Stimulated activated CD4-positive, alpha-beta T cell treated with anti-CD3 and anti-CD28 coated beads, Interleukin-1b, Interleukin-23, amount 100 ng/mL, for 48 hours (primary cell): ENCODE results near the gene NBEAL1.
"Not testable (repeated sequence)": the region's sequence is repeated elsewhere in the genome, so short reads cannot be mapped to it uniquely, and the experiment has no call there.

Experiments
- DNase-seq: peaks from one replicate; pipeline ENCODE4 v3.0.0-alpha.2; 2020

Gene NBEAL1

DNA sequence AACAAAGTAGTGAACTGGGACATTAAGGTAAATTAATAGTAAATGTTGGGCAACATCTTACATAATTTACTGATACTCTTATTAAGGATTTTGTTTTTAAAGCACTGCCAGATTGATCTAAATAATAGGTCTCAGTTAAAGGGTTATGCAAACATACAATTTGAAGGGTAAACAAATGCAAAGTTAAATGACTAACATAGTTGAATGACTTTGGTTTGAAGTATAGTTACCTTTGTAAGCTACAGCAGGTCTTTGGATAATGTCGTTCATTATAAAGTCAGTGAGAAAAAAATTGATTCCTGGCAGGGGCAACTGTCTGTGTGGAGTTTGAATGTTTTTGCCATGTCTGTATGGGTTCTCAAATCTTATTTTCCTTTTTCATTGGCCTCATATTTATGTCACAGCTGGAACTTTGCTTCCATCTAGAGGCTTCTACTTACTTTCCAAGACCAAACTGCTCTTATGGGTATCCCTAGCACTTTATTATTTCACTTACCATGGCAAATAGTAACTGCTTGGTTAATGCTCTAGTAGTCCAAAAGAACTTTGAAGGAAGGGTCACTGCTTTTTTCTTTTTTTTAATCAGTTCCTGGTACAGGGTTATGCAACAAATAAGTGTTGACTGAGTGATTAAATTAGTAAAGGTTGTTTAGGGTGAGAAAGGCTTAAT lies 107.8 kb downstream of the NBEAL1 start:
- no peak for DNase-seq

DNA sequence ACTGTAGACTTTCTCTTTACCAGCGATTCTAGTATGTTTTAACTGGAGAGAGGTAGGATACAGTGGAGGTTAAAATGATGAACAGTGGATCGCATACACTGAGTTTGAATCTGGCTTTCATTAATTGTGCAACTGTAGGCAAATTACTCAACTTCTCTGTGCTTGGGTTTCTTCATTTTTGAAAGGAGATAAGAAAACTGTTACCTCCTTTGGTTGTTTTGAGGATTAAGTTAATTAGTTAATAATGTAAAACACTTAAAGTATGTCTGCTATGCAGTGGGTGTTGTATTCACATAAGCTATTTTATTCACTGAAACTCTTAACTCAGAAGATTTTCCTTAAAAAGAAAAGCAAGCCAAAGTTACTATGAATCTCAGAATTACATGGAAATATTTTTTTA lies 112.3 kb downstream of the NBEAL1 start:
- no peak for DNase-seq

DNA sequence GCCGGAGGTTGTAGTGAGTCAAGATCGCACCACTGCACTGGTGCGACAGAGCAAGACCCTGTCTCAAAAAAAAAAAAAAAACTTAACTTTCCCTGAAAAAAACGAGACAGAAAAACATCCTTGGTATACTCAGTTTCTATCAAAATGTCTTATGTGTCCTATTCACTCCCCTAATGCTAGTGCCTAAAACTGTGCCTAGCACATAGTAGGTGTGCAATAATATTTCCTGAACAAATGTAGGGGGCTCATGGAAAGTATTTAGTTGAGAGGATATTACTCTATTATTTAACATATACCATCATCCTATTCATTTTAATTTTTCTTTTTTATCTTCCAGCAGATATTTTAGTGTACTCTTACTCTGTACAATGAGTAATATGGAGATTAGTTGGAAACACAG lies 120.4 kb downstream of the NBEAL1 start:
- no peak for DNase-seq

DNA sequence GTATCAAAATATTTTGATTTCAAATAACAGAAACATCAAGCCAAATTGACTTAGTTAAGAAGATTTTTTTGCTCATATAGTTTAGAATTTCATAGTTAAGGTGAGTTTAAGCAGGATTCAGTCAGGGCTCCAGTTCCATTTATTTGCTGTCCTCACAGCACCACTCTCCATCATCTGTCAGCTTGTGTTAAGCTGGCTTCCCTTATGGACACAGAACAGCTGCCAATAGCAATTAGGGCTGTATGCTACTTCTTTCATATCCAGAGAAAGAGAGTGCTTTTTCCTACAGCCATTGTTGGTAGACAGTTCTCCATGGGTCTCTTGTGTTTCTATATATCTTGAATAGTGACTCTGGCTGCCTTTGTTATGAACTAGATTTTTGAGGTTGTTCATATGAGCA lies 128.7 kb downstream of the NBEAL1 start:
- no peak for DNase-seq

DNA sequence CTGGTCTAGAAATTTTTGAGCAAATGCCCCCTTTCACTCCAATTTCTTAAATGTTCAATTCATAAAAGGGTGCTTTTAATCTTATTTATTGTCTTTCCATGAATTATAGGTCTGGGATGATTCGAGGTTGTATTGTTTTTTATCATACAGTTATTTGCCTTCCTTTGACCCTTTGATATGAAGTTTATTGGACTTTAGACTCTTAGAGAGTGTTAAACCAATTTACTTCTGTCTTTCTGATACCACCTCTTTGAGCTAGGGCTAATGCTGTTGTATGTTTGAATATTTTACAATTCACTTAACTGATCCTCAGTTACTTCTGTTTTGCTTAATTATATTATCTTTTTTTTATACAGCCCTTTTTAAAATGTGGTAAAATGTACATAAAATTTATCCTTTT lies 134.5 kb downstream of the NBEAL1 start:
- DNase-seq: no peak

DNA sequence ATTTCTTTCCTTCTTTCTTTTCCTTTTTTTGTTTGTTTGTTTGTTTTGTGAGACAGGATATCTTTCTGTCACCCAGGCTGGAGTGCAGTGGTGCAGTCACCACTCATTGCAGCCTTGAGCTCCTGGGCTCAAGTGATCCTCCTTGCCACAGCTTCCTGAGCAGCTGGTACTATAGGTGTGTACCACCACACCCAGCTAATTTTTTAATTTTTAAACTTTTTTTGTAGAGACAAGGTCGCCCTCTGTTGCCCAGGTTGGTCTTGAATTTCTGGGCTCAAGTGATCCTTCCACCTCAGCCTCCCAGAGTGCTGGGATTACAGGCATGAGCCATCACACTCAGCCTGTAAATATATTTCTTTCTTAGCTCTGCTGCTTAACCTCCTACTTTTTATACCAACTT lies 140.7 kb downstream of the NBEAL1 start:
- no peak for DNase-seq

DNA sequence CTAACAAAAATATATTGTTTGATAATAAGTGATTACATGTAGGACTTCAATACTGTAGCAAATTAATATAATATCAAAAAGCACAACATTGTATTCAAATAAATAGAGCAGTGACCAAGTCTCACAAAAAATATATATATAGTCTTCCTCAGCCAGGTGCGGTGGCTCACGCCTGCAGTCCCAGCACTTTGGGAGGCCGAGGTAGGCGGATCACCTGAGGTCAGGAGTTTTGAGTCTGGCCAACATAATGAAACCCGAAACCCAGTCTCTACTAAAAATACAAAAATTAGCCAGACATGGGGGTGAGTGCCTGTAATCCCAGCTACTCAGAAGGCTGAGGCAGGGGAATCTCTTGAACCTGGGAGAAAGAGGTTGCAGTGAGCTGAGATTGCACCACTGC lies 148.0 kb downstream of the NBEAL1 start:
- DNase-seq: not testable (repeated sequence)

DNA sequence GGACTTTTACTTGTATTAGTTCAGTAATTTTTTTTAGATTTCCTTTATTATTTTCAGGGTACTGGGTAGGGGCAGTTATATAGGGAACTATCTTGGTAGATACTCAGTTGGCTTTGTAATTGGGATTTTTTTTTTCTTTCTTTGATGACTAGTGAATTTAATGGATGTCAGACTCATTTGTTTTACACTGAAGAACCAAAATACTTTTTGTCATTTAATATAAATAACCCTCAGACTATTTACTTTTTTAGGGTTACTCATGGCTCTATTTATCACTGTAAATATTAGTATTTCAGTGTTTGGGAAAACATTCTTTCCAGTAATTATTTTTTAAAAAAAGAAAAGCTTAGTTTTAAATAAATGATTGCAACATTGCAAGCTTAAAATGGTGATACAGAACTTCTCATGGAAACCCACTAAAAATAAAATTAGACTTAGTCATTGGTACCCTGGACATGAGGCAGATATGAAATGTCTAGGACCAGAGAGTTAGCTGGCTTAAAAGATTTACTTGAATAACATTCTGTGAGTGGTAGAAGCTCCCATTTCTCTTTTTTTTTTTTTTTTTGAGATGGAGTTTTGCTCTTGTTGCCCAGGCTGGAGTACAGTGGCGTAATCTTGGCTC lies 149.7 kb downstream of the NBEAL1 start:
- no peak for DNase-seq

DNA sequence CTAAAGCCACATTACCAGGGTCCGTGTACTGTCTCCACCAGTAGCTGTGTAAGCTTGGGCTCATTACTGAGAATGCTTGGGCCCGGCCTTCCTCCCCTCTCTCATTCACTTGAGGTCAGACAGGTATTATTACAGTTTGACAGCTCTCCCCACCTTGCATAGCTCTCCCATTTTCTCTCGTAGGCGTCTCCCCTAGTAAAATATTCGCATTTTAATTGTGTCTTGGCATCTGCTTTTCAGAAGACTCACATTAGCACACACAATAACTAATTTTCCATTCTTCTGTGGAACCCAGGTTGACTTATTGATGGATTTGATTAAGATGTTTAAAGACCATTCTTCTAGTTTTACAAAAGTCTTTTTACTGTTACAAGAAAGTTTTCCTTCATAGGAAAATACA lies 153.1 kb downstream of the NBEAL1 start:
- DNase-seq: no peak

DNA sequence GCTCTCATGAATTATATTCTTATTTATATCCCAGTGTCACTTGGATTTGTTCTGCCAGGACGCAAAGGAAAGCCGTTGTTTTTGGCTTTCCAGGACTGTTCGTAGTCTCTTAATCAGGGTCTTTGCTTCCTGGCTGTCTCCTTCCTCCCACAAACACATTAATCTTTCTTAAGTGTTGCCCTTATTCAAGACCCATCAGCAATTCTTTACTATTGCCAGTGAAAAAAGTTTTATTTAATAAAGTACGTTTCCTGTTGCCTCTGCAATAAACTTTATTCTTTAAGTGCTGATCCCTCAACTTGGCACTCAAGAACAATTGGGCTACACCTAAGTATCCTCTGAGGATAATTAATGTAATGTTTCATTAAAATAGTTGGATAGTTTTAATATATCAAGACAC lies 155.8 kb downstream of the NBEAL1 start:
- no peak for DNase-seq

DNA sequence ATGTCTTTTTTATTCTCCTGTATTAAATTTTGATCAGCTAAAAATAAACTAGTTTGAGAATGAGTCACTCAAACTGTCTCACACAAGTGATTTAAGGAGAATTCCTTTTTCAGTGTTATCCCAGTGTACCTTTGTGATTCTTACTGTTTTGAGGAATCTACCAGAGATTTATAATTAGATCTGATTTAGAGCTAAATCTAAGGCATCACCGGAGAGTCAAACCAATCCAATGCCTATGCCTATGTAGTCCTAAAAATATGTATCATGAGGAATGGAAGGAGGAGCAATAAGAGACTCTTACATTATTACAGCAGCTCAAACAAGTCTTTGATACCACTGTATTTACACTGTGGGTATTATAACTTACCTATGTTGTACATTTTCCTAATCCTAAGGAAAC lies 160.7 kb downstream of the NBEAL1 start:
- no peak for DNase-seq

DNA sequence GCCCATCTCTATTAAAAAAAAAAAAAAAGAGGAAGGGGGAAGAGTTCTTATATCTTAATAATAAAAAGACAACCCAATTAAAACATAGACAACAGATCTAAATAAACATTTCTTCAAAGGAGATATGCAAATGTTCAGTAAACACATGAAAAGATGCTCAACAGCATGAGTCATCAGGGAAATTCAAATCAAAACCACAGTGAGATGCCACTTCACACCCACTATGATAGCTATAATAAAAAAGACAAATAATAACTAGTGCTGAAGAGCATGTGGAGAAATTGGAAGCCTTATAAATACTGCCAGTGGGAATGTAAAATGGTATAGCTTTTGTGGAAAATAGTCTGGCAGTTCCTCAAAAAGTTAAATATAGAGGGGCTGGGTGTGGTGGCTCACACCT lies 162.7 kb downstream of the NBEAL1 start:
- DNase-seq: no peak

DNA sequence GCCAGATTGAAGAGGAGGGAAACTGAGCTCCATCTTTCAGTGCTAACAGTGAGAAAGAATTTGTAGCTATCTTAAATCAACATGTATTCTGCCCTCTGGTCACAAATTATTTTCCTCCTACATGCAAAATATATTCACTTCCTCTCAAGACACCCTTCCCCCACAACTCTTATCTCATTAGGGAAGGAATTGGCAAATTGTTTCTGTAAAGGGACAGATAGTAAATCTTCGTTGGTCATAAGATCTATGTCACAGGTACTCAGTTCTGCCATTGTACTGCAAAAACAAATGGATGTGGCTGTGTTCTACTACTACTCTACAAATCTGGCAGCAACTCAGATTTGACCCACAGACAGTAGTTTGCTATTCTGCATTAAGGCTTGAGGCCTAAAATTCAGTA lies 171.2 kb downstream of the NBEAL1 start:
- no peak for DNase-seq

DNA sequence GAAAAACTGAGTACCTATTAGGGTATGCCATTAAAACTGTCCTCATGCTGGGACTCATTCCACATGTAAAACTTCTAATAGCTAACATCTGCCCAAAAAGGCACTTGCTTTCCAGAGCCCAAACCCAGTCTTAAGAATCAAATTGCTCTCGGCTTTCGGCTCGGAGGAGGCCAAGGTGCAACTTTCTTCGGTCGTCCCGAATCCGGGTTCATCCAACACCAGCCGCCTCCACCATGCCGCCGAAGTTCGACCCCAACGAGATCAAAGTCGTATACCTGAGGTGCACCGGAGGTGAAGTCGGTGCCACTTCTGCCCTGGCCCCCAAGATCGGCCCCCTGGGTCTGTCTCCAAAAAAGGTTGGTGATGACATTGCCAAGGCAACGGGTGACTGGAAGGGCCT lies 175.9 kb downstream of the NBEAL1 start:
- not testable (repeated sequence) for DNase-seq

DNA sequence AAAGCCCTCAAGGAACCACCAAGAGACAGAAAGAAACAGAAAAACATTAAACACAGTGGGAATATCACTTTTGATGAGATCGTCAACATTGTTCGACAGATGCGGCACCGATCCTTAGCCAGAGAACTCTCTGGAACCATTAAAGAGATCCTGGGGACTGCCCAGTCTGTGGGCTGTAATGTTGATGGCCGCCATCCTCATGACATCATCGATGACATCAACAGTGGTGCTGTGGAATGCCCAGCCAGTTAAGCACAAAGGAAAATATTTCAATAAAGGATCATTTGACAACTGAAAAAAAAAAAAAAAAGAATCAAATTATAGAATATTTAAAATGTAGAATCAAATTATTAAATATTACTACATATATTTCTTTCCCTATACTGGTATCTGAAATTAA lies 176.4 kb downstream of the NBEAL1 start:
- not testable (repeated sequence) for DNase-seq

DNA sequence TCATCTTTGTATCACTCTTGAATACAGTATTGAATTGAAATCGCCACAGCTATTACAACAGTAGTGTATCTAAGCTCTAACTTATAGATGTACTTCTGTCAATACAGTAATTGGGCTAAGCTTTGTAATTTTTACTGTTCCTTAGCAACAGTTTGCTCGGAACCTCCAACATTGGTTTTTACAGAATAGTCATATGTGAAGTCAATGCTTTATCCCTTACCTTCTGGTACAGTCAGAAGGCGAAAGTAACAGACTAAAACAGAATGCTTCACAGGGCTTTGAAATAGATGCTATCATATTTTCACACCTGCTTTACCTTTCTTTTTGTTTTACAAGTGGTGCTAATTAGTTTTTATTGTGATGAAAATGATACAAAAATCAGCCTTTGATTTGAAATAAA lies 177.3 kb downstream of the NBEAL1 start:
- DNase-seq: no peak

DNA sequence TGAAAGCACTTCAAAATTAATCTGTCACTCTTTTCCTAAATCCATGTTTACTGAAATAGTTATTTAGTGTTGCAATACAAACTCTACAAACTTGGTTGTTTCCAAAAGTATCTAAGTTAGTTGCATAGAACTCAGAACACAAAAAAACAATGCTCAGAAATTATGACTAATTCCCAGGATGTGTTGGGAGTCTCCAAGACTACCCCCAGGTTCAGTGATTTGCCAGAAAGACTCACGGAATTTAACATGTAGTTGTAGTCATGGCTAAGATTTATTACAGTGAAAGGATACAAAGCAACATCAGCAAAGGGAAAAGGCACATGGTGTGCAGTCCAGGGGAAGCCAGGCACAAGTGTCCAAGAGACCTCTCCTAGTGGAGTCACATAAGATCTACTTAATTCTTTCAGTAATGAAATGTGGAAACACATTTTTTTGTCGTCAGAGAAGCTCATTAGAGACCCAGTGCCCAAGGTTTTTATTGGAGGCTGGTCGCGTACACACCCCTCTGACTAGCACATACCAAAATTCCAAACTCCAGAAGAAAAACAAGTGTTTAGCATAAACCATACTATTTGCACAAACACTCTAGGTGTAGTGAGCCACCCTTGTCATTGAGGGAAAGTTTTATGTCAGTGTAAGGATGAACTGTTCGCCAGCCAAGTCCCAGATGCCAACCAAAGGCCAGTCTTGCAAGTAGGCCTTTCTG lies 180.8 kb downstream of the NBEAL1 start:
- no peak for DNase-seq

DNA sequence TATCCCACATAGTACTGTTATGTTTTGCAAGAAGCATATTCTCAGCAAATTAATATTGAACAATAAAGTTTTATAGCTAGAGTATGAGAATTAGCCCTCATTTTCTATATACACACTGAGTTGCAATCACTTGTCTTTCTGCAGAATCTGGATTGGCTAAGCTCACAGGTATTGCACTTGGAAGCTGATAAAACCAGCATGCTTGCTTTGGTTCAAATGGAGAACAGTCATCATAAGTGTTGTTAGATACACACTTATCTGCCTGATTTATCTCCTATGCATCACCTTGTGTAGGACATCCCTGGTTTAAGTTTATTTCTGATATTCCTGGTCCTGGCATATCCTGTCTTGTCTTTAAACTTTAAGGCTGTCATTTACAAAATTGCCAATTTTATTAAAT lies 186.2 kb downstream of the NBEAL1 start:
- DNase-seq: no peak

DNA sequence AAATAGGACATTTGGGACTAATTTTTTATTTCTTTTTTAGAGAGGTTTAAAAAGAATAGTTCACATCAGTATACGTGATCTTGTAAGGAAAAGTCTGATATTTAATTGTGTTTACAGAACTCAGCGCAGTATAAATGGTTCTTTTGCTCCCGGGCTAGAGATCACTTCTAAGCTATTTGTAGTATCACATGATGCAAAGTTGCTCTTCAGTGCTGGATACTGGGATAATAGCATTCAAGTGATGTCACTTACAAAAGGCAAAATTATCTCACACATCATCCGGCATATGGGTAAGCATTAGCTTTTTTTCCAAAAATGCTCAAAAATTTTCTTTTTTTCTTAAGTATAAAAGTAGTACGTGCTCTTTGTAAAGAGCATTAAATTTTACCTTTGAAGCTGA lies 186.8 kb downstream of the NBEAL1 start:
- DNase-seq: no peak

DNA sequence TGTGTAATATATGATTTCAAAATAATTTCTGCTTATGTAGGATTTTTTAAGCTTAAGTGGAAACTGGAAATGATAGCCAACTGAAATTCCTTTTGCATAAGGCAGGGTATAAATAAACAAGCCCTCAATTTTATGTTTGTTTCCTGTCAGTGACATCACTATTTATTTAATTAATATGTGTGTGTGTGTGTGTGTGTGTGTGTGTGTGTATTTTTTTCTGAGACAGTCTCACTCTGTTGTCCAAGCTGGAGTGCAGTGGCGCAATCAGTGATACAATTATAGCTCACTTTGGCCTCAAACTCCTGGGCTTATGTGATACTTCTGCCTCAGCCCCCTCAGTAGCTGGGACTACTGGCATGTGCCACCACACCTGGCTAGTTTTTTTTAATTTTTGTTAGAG lies 194.9 kb downstream of the NBEAL1 start:
- no peak for DNase-seq

DNA sequence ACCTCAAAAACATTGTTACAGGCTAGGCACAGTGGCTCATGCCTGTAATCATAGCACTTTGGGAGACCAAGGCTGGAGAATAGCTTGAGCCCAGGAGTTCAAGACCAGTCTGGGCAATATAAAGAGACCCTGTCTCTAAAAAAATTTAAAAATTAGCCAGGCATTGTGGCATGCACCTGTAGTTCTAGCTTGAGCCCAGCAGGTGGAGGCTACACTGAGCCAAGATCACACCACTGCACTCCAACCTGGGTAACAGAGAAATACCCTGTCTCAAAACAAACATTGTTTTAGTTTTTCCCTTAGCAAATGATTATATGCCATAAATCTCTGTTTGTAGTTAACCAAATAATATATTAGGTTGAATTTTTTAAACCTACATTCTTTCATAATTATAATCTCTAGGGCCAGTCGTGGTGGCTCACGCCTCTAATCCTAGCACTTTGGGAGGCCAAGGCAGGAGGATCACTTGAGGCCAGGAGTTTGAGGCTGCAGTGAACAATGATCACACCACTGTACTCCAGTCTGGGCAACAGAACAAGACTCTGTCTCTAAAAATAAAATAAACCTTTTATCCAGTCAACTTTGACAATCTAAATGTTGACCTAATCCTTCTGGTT lies 210.9 kb downstream of the NBEAL1 start:
- DNase-seq: no peak

DNA sequence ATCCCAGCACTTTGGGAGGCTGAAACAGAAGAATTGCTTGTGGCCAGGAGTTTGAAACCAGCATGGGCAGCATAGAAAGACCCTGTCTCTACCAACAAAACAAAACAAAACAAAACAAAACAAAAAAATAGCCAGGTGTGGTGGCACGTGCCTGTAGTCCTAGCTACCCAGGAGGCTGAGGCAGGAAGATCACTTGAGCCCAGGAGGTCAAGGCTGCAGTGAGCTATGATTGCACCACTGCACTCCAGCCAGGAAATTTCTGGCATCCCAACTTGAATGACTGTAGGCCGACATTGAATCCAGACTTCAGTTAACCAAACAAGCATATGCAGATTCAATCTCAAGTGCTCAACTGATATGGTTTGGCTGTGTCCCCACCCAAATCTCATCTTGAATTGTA lies 215.0 kb downstream of the NBEAL1 start:
- DNase-seq: not testable (repeated sequence)

DNA sequence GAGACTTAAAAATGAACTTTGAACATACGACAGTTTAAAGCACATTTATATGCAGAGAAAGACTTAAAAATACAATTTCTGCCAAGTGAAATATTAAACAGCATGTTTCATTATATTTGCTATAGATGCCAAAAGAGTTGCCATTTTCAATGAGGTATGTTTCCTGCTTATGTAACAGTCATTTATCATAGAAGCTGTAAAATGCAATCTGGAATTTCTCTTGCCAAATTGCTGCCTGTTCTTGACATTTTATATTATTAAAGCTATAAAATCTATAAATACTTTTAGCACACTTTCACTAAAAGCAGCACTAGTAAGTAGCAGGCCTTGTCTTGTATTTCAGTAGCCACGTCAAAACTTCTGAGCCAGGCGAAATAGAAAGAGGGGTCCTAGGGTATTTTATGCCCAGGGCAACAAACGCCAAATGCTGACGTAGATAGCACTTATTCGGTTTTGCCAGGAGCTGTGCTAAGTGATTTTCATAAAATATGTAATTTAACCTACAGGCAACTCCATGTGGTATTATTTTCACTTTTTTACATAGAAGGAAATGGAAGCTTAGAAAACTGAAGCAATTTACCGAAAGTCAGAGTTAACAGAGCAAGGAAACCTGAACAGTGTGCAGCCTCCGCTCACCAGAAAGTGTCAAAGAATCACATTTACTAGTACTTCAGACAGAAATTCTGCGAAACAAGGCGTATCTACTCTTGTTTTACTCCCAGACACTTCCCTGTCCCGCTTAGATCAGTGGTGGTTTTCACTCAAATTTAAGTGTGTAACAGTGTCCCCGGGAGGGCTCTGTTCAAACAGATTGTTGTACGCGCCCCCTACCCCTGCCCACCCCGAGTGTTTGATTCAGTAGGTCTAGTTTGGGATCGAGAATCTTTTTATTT lies 222.9 kb downstream of the NBEAL1 start:
- no peak for DNase-seq
